HL-60 (cell line): Measurements from ENCODE around the gene EXOSC10.

Experiments
- DNase-seq, 2 experiments: peaks; one replicate each; pipeline ENCODE4 v3.0.0-alpha.2; 2010 to 2020; ENCODE audit warnings: low read depth in 1 of 2, low spot score in 1 of 2
- H3K27ac ChIP-seq: fragments of 250-450 bp; sonication (Bioruptor Pico); replicated peaks from 2 replicates; pipeline ENCODE4 v1.5.1; 2020; ENCODE audit warnings: mild to moderate bottlenecking, moderate library complexity
- H3K27me3 ChIP-seq: fragments of 250-450 bp; sonication (Bioruptor Pico); 2 replicates; pipeline ENCODE4 v1.5.1; 2021; ENCODE audit warnings: mild to moderate bottlenecking, moderate library complexity; ENCODE audit not compliant: insufficient read depth, poor library complexity, severe bottlenecking
- H3K4me3 ChIP-seq: replicated peaks from 2 replicates; pipeline ENCODE4 v1.5.1; 2011; ENCODE audit warnings: mild to moderate bottlenecking, control low read depth, low read length; ENCODE audit not compliant: insufficient read depth
- GABPA ChIP-seq: IDR thresholded peaks from 2 replicates; pipeline ENCODE4 v1.6.1; 2012; ENCODE audit warnings: low read depth
- POLR2AphosphoS5 ChIP-seq: IDR thresholded peaks from 2 replicates; pipeline ENCODE4 v1.6.1; 2012; ENCODE audit warnings: low read depth
- REST ChIP-seq: IDR thresholded peaks from 2 replicates; pipeline ENCODE4 v1.6.1; 2012; ENCODE audit warnings: low read depth; ENCODE audit not compliant: insufficient replicate concordance
- SPI1 ChIP-seq: IDR thresholded peaks from 2 replicates; pipeline ENCODE4 v1.6.1; 2012; ENCODE audit warnings: low read depth, mild to moderate bottlenecking, borderline replicate concordance
- TF ChIP-seq, protein P1 (sequence below): IDR thresholded peaks from one replicate; pipeline ENCODE4 v1.5.1; 2011; ENCODE audit warnings: low read length, control low read depth, inconsistent platforms; ENCODE audit not compliant: insufficient read depth

EXOSC10 gene

GRCh38 chr1:11068600-11069473 is 30.8 kb downstream of the EXOSC10 start:
- no peak for DNase-seq
- H3K4me3 ChIP-seq = no peak overlapping the region
- TF ChIP-seq POLR2AphosphoS5 (no peak), SPI1 (no peak), REST (no peak), GABPA (no peak)
- TF ChIP-seq, protein P1, sequence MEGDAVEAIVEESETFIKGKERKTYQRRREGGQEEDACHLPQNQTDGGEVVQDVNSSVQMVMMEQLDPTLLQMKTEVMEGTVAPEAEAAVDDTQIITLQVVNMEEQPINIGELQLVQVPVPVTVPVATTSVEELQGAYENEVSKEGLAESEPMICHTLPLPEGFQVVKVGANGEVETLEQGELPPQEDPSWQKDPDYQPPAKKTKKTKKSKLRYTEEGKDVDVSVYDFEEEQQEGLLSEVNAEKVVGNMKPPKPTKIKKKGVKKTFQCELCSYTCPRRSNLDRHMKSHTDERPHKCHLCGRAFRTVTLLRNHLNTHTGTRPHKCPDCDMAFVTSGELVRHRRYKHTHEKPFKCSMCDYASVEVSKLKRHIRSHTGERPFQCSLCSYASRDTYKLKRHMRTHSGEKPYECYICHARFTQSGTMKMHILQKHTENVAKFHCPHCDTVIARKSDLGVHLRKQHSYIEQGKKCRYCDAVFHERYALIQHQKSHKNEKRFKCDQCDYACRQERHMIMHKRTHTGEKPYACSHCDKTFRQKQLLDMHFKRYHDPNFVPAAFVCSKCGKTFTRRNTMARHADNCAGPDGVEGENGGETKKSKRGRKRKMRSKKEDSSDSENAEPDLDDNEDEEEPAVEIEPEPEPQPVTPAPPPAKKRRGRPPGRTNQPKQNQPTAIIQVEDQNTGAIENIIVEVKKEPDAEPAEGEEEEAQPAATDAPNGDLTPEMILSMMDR = no peak
- H3K27me3 ChIP-seq = no peaks in the 10 kb centered on the region
- H3K27ac ChIP-seq = peak overlapping the region; percentile 77

DNA sequence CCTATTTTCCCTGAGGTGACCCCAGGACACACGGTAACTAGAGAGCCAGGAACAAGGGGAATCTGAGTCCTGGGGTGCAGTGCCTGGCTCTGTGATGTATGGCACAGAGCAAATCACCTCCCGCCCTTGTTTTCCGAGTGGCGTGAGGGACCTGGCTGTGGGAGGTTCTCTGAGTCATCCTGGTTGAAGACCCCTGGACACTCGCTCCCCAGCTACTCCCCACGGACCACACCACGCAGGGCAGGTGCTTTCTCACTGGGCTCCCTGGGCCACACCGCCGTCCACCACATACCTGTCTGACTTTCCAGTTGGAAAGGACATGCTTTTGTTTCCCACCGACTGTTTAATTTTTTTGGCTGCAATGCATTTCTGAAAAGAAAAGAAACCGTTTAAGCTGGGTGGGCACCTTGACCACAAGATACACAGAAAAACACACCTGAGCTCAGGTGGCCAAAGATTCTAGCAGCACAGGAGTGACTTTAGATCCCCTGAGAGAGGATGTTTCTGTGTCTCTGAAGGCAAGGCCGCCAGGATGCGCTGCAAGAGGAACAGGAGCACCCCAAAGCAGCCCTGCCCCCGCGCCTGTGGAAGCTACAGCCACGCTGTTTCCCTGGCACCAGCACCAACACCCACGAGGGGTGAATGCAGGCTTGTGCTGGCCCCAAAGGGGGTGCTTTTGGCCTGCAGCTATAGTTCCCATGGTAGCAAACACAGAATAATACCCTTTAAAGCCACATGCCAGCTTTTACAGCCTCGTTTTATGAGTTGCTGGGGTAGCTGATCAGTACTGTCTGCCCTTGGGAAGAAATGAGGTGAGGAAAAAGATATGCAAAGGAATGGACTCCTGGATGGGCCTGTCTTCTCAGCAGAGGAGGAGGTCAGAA is 31.7 kb downstream of the EXOSC10 start:
- Histone ChIP-seq H3K27ac (peak overlapping the region; percentile 77), H3K27me3 (no peaks in the 10 kb centered on the region), H3K4me3 (no peak overlapping the region)
- no peak for TF ChIP-seq POLR2AphosphoS5
- TF ChIP-seq, protein P1 = no peak
- no peak for DNase-seq

DNA sequence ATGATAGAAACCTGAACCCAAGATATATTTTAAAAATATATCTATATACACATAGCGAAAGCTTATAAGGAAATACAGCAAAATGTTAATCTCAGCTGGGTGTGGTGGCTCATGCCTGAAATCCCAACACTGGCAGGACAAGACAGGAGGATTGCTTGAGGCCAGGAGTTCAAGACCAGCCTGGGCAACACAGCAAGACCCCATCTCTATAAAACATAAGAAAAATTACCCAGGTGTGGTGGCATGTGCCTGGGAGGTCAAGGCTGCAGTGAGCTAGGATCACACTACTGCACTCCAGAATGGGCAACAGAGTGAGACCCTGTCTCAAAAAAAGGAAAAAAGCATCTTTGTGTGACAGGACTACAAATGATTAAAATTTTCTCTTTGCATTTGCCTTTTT is 33.9 kb downstream of the EXOSC10 start:
- no peak overlapping the region for H3K4me3 ChIP-seq
- H3K27me3 ChIP-seq = no peaks in the 10 kb centered on the region
- no peak for DNase-seq
- H3K27ac ChIP-seq = no peak overlapping the region
- TF ChIP-seq SPI1 = no peak
- TF ChIP-seq, protein P1 = no peak
- no peak for TF ChIP-seq REST
- no peak for TF ChIP-seq POLR2AphosphoS5
- no peak for TF ChIP-seq GABPA
